HCT116 (cell line): ENCODE data around the gene ZBTB38. TPM values are rescaled to one million over a fixed set of nuclear protein-coding genes. Genes with fewer than 3 reads are reported as not detected.

Experiments used
- ATAC-seq: fragments of 200-7000 bp; cut with Tn5 transposase; 2 replicates; pipeline ENCODE4 v1.9.1; 2020; ENCODE audit warnings: mild to moderate bottlenecking, moderate library complexity
- BruUV-seq: library from RNA; stranded (reverse); fragments of 400-500 nt; replicated peaks from 2 replicates; lab custom pipeline; 2021; lab: Mats Ljungman, UMichigan
- CTCF ChIA-PET: fragments of 300-600 bp; sonication (Branson Sonifier 250); formaldehyde crosslinking; loops from one replicate; lab custom pipeline; 2021; ENCODE audit warnings: antibody characterized with exemption; lab: Charles Lee
- POLR2A ChIA-PET: fragments of 300-600, 350-600 bp; sonication (Branson Sonifier 250); formaldehyde crosslinking; loops from one replicate; lab custom pipeline; 2021; ENCODE audit warnings: antibody characterized with exemption; lab: Charles Lee
- RAD21 ChIA-PET, 2 experiments: fragments of 300-600 bp; sonication (Branson Sonifier 250); formaldehyde crosslinking; loops; one replicate each; lab custom pipeline; 2023; ENCODE audit warnings: low total read pairs in 2 of 2; ENCODE audit not compliant: uncharacterized antibody in 2 of 2, unreplicated experiment in 2 of 2, low non-redundant PET in 1 of 2; lab: Charles Lee
- DNase-seq: peaks from one replicate; pipeline ENCODE4 v3.0.0-alpha.2; 2010; ENCODE audit warnings: low read depth, low spot score
- H2AFZ ChIP-seq: fragments of 200-600 bp; shearing (Covaris generic), sonication (generic); 2 replicates; pipeline ENCODE4 v1.6.1; 2017; ENCODE audit warnings: low read depth, mixed run types, mixed read lengths, antibody characterized with exemption, low read length; ENCODE audit not compliant: poor library complexity, severe bottlenecking
- H3K27ac ChIP-seq: 2 replicates; pipeline ENCODE4 v1.5.1; 2012; ENCODE audit warnings: low read depth, low read length
- H3K27me3 ChIP-seq: fragments of 200-600 bp; sonication (generic); 2 replicates; pipeline ENCODE4 v1.6.1; 2016; ENCODE audit warnings: mixed run types, low read length, mixed read lengths; ENCODE audit not compliant: insufficient read depth
- H3K36me3 ChIP-seq, 2 experiments: fragments of 200-500 bp in 1 of 2; fragments of 200-600 bp in 1 of 2; sonication (Bioruptor generic) in 1 of 2; sonication (generic) in 1 of 2; 2 replicates each; pipeline versions ENCODE4 v1.5.1 to v1.6.1; 2014 to 2016; ENCODE audit warnings: low read length in 2 of 2, inconsistent platforms in 1 of 2, mixed read lengths in 1 of 2, mixed run types in 1 of 2; ENCODE audit not compliant: insufficient read depth in 2 of 2, control insufficient read depth in 1 of 2
- H3K4me1 ChIP-seq, 2 experiments: fragments of 200-600 bp in 1 of 2; sonication (generic) in 1 of 2; 2 replicates each; pipeline versions ENCODE4 v1.5.1 to v1.6.1; 2012 to 2017; ENCODE audit warnings: low read length in 2 of 2, inconsistent platforms in 1 of 2, mild to moderate bottlenecking in 1 of 2, mixed read lengths in 1 of 2, mixed run types in 1 of 2, moderate library complexity in 1 of 2; ENCODE audit not compliant: insufficient read depth in 2 of 2, control insufficient read depth in 1 of 2
- H3K4me2 ChIP-seq: fragments of 200-600 bp; sonication (generic); 2 replicates; pipeline ENCODE4 v1.6.1; 2017; ENCODE audit warnings: mixed run types, low read length, mixed read lengths
- H3K4me3 ChIP-seq, 2 experiments: fragments of 200-600 bp in 1 of 2; sonication (generic) in 1 of 2; replicated peaks in 1 of 2; 2 replicates each; pipeline ENCODE4 v1.5.1; 2011 to 2016; ENCODE audit warnings: low read length in 2 of 2, control low read depth in 1 of 2, low read depth in 1 of 2, mild to moderate bottlenecking in 1 of 2, mixed read lengths in 1 of 2, mixed run types in 1 of 2
- H3K79me2 ChIP-seq: fragments of 200-600 bp; sonication (generic); 2 replicates; pipeline ENCODE4 v1.6.1; 2017; ENCODE audit warnings: mild to moderate bottlenecking, mixed run types, low read length, moderate library complexity, mixed read lengths; ENCODE audit not compliant: insufficient read depth
- H3K9ac ChIP-seq: fragments of 200-600 bp; sonication (generic); 2 replicates; pipeline ENCODE4 v1.6.1; 2016; ENCODE audit warnings: low read length, mixed read lengths
- H3K9me2 ChIP-seq: fragments of 200-600 bp; sonication (generic), shearing (Covaris generic); 2 replicates; pipeline ENCODE4 v1.6.1; 2017; ENCODE audit warnings: mixed run types, mild to moderate bottlenecking, moderate library complexity; ENCODE audit not compliant: insufficient read depth
- H3K9me3 ChIP-seq, 2 experiments: fragments of 200-500 bp in 1 of 2; fragments of 200-600 bp in 1 of 2; sonication (Bioruptor generic) in 1 of 2; sonication (generic) in 1 of 2; 2 replicates each; pipeline ENCODE4 v1.6.1; 2014 to 2017; ENCODE audit warnings: low read length in 2 of 2, mixed read lengths in 2 of 2, inconsistent platforms in 1 of 2, low read depth in 1 of 2, mild to moderate bottlenecking in 1 of 2, mixed run types in 1 of 2, moderate library complexity in 1 of 2; ENCODE audit not compliant: control insufficient read depth in 1 of 2, insufficient read depth in 1 of 2
- H4K20me1 ChIP-seq: fragments of 200-600 bp; sonication (generic), shearing (Covaris generic); 2 replicates; pipeline ENCODE4 v1.6.1; 2017; ENCODE audit warnings: mixed run types, mild to moderate bottlenecking, moderate library complexity; ENCODE audit not compliant: insufficient read depth
- EGR1 ChIP-seq: IDR thresholded peaks from 2 replicates; pipeline ENCODE4 v1.6.1; 2012; ENCODE audit warnings: low read depth
- EZH2 ChIP-seq: fragments of 200-600 bp; sonication (generic); IDR thresholded peaks from 2 replicates; pipeline ENCODE4 v1.6.1; 2017; ENCODE audit warnings: antibody characterized with exemption, mixed run types
- FOSL1 ChIP-seq: IDR thresholded peaks from 2 replicates; pipeline ENCODE4 v1.6.1; 2012; ENCODE audit warnings: low read depth
- JUND ChIP-seq: IDR thresholded peaks from 2 replicates; pipeline ENCODE4 v1.6.1; 2012
- MAX ChIP-seq: IDR thresholded peaks from 2 replicates; pipeline ENCODE4 v1.6.1; 2012
- POLR2A ChIP-seq: IDR thresholded peaks from 2 replicates; pipeline ENCODE4 v1.7.0; 2011; ENCODE audit warnings: borderline replicate concordance; ENCODE audit not compliant: insufficient read depth, insufficient read length; ENCODE audit errors: extremely low read depth
- RAD21 ChIP-seq: IDR thresholded peaks from 2 replicates; pipeline ENCODE4 v1.6.1; 2012; ENCODE audit warnings: low read depth, mild to moderate bottlenecking
- REST ChIP-seq: IDR thresholded peaks from 2 replicates; pipeline ENCODE4 v1.6.1; 2012; ENCODE audit warnings: low read depth
- SP1 ChIP-seq: IDR thresholded peaks from 2 replicates; pipeline ENCODE4 v1.6.1; 2012; ENCODE audit warnings: low read depth
- TCF7L2 ChIP-seq: IDR thresholded peaks from 2 replicates; pipeline ENCODE4 v1.7.0; 2011; ENCODE audit warnings: borderline replicate concordance, inconsistent platforms; ENCODE audit not compliant: insufficient read depth, insufficient read length; ENCODE audit errors: extremely low read depth
- intact Hi-C: fragments of 100-400 bp; cut with micrococcal nuclease; formaldehyde crosslinking; loops from 2 replicates; pipeline ENCODE4 v1.10.0; 2022
- total RNA-seq: library from RNA; stranded (reverse); gene quantifications from one replicate; pipeline ENCODE4 v1.2.1, GENCODE V29; 2021; ENCODE audit not compliant: unreplicated experiment
- TF ChIP-seq, protein P1 (sequence below): IDR thresholded peaks from 2 replicates; pipeline ENCODE4 v1.6.1; 2012

The ZBTB38 gene
- total RNA-seq, 1 experiment from 2014 or later: 33.5 TPM

- H4K20me1 ChIP-seq: no peaks in the 10 kb centered on the region
- TF ChIP-seq, protein P1, sequence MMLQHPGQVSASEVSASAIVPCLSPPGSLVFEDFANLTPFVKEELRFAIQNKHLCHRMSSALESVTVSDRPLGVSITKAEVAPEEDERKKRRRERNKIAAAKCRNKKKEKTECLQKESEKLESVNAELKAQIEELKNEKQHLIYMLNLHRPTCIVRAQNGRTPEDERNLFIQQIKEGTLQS: no peak
- TF ChIP-seq TCF7L2 (no peak), POLR2A (no peak), SP1 (no peak), RAD21 (no peak), REST (no peak), JUND (no peak), EGR1 (no peak), FOSL1 (no peak), MAX (no peak), EZH2 (no peak)
- H3K9ac ChIP-seq: no peak overlapping the region
- peaks cover 0 to 8% of the 10 kb centered on the region in 2 experiments; a peak in 1 of 4 replicates for H3K36me3 ChIP-seq
- BruUV-seq: no TSS peak
- H3K9me2 ChIP-seq: no peaks in the 10 kb centered on the region
- ChIA-PET POLR2A (no interaction called here), RAD21 (no interaction called here), CTCF (no interaction called here)
- H3K27me3 ChIP-seq: no peaks in the 10 kb centered on the region
- ATAC-seq (no peak), DNase-seq (no peak)
- no peaks in the 10 kb centered on the region for H3K9me3 ChIP-seq
- no peak overlapping the region for H3K27ac ChIP-seq
- H3K4me2 ChIP-seq: no peak overlapping the region
- H3K4me1 ChIP-seq: peaks cover 4% of the 10 kb centered on the region in 2 experiments; a peak in 1 of 4 replicates
- no peak overlapping the region for H3K4me3 ChIP-seq
- H3K79me2 ChIP-seq: 0 out of 2 replicates have a peak, but pooled peaks cover 3% of the 10 kb centered on the region
- H2AFZ ChIP-seq: no peak overlapping the region
- intact Hi-C loops: no loop called here
These were observed 39.5 kb downstream of the ZBTB38 start for GRCh38 chr3:141407825-141408224.
